MM.1S (cell line): ENCODE measurements around the gene ATP1B4.

Source experiments
- DNase-seq: peaks from one replicate; pipeline ENCODE4 v3.0.0-alpha.2; 2015
- H2AFZ ChIP-seq: fragments of 300-600 bp; sonication (generic); 2 replicates; pipeline ENCODE4 v1.6.0; 2016; ENCODE audit warnings: antibody characterized with exemption, low read length
- H3F3A ChIP-seq: fragments of 300-600 bp; sonication (generic); 2 replicates; pipeline ENCODE4 v1.6.1; 2016; ENCODE audit warnings: mild to moderate bottlenecking, antibody characterized with exemption, low read length, moderate library complexity, mixed read lengths; ENCODE audit not compliant: insufficient read depth
- H3K27ac ChIP-seq: fragments of 300-600 bp; sonication (generic); 2 replicates; pipeline ENCODE4 v1.5.1; 2016; ENCODE audit warnings: mild to moderate bottlenecking, low read length
- H3K27me3 ChIP-seq: fragments of 300-600 bp; sonication (generic); replicated peaks from 2 replicates; pipeline ENCODE4 v1.6.0; 2016; ENCODE audit warnings: low read length; ENCODE audit not compliant: insufficient read depth
- H3K36me3 ChIP-seq: fragments of 300-600 bp; sonication (generic); replicated peaks from 2 replicates; pipeline ENCODE4 v1.6.1; 2016; ENCODE audit warnings: mild to moderate bottlenecking, low read length, mixed read lengths; ENCODE audit not compliant: insufficient read depth
- H3K4me1 ChIP-seq: fragments of 300-600 bp; sonication (generic); 2 replicates; pipeline ENCODE4 v1.6.1; 2016; ENCODE audit warnings: low read length, mixed read lengths
- H3K4me2 ChIP-seq: fragments of 300-600 bp; sonication (generic); 2 replicates; pipeline ENCODE4 v1.6.0; 2016; ENCODE audit warnings: low read depth, low read length
- H3K4me3 ChIP-seq: fragments of 300-600 bp; sonication (generic); 2 replicates; pipeline ENCODE4 v1.5.1; 2016; ENCODE audit warnings: low read length, mixed read lengths
- H3K79me2 ChIP-seq: fragments of 300-600 bp; sonication (generic); 2 replicates; pipeline ENCODE4 v1.6.1; 2016; ENCODE audit warnings: mixed run types, low read length, mixed read lengths
- H3K9ac ChIP-seq: fragments of 300-600 bp; sonication (generic); 2 replicates; pipeline ENCODE4 v1.6.1; 2016; ENCODE audit warnings: low read length, mixed read lengths
- H3K9me2 ChIP-seq: fragments of 300-600 bp; sonication (generic); replicated peaks from 2 replicates; pipeline ENCODE4 v1.6.1; 2016; ENCODE audit warnings: mild to moderate bottlenecking, low read length, mixed read lengths; ENCODE audit not compliant: insufficient read depth
- H3K9me3 ChIP-seq: fragments of 300-600 bp; sonication (generic); replicated peaks from 2 replicates; pipeline ENCODE4 v1.6.1; 2016; ENCODE audit warnings: mild to moderate bottlenecking, low read length, mixed read lengths; ENCODE audit not compliant: insufficient read depth
- H4K20me1 ChIP-seq: fragments of 300-600 bp; sonication (generic); 2 replicates; pipeline ENCODE4 v1.6.1; 2016; ENCODE audit warnings: mild to moderate bottlenecking, low read length, moderate library complexity, mixed read lengths; ENCODE audit not compliant: insufficient read depth
- CTCF ChIP-seq: fragments of 300-600 bp; sonication (generic); IDR thresholded peaks from 2 replicates; pipeline ENCODE4 v1.5.1; 2016; ENCODE audit warnings: antibody characterized with exemption, low read length, mixed read lengths
- EZH2 ChIP-seq: fragments of 300-600 bp; sonication (generic); optimal IDR thresholded peaks from 2 replicates; pipeline ENCODE3; 2017; ENCODE audit warnings: low read depth, mild to moderate bottlenecking, antibody characterized with exemption, low read length, mixed read lengths
- EZH2phosphoT487 ChIP-seq: fragments of 300-600 bp; sonication (generic); IDR thresholded peaks from 2 replicates; pipeline ENCODE4 v1.6.1; 2018; ENCODE audit warnings: antibody characterized with exemption, low read length

ATP1B4 gene

GRCh38 chrX:120361764-120362305, at the start of gene ATP1B4:
Gene ATP1B4 (plus strand): TSS chrX:120362089. CDS start chrX:120362169, 80 bp downstream.
- no peak within 1 kb of the TSS for H3K4me3 ChIP-seq
- no peaks in the 10 kb centered on the region for H3K9me3 ChIP-seq
- H3K27ac ChIP-seq = no peak within 1 kb of the TSS
- TF ChIP-seq EZH2 = no peak
- no peak within 1 kb of the TSS for H3K9ac ChIP-seq
- no peak within 1 kb of the TSS for H3K4me2 ChIP-seq
- H3K9me2 ChIP-seq = no peaks in the 10 kb centered on the region
- no peak within 1 kb of the TSS for H2AFZ ChIP-seq
- no peaks in the 10 kb centered on the region for H3K27me3 ChIP-seq
- DNase-seq = no peak
- no peaks in the 10 kb centered on the region for H4K20me1 ChIP-seq
- H3K4me1 ChIP-seq = 0 out of 2 replicates have a peak, but pooled peaks cover 3% of the 10 kb centered on the region
- no peaks in the 10 kb centered on the region for H3F3A ChIP-seq
- no peaks in the 10 kb centered on the region for H3K79me2 ChIP-seq
- no peaks in the 10 kb centered on the region for H3K36me3 ChIP-seq

DNA sequence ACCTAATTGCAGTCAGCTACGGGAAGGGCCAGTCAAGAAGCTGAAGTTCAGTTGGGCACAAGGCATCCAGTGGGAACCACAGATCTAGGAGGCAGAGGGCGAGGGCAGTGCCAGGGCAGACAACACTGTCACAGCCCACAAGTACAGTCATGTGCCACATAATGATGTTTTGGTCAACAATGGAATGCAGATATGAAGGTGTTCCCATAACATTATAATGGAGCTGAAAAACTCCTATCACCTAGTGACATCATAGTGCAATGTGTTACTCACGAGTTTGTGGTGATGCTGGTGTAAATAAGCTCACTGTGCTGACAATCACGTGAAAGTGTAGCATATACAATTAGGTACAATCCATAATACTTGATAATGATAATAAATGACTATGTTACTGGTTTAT, 46.1 kb upstream of the ATP1B4 start:
- Histone ChIP-seq H3K9me2 (no peaks in the 10 kb centered on the region), H3K9ac (no peak overlapping the region), H3K4me1 (no peaks in the 10 kb centered on the region), H2AFZ (no peak overlapping the region), H3F3A (no peaks in the 10 kb centered on the region), H3K36me3 (no peaks in the 10 kb centered on the region), H3K4me3 (no peak overlapping the region), H3K27me3 (no peaks in the 10 kb centered on the region), H3K4me2 (no peak overlapping the region), H3K9me3 (no peaks in the 10 kb centered on the region), H4K20me1 (no peaks in the 10 kb centered on the region), H3K27ac (no peak overlapping the region), H3K79me2 (no peaks in the 10 kb centered on the region)
- TF ChIP-seq CTCF (no peak), EZH2phosphoT487 (no peak), EZH2 (no peak)
- DNase-seq = no peak

GRCh38 chrX:120316587-120317283, 45.2 kb upstream of the ATP1B4 start:
- TF ChIP-seq CTCF (no peak), EZH2 (no peak), EZH2phosphoT487 (no peak)
- Histone ChIP-seq H3K4me3 (no peak overlapping the region), H3K27ac (no peak overlapping the region), H3K9me3 (no peaks in the 10 kb centered on the region), H3K36me3 (no peaks in the 10 kb centered on the region), H3K27me3 (no peaks in the 10 kb centered on the region), H3K9ac (no peak overlapping the region), H4K20me1 (no peaks in the 10 kb centered on the region), H3K4me1 (no peaks in the 10 kb centered on the region), H3K4me2 (no peak overlapping the region), H2AFZ (no peak overlapping the region), H3K9me2 (no peaks in the 10 kb centered on the region), H3K79me2 (no peaks in the 10 kb centered on the region), H3F3A (no peaks in the 10 kb centered on the region)
- DNase-seq = no peak

DNA sequence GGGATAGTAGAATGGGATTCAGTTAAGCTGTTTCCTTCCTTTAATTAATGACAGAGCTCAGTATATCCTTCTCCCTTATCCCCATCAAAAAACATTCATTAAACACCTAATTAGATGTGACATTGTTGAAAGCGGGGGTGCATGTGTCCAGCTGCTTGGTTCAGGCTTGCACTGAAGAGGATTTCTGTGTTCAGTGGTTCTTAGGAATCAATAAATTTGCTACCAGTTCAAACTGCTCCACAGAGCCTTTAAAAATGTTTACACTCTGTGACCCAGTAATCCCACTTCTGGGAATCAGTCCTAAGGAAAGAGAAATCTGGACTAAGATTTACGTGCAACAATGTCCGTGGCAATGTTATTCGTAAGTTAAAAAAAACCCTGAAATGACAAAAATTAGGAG, 43.5 kb upstream of the ATP1B4 start:
- Histone ChIP-seq H3K79me2 (no peaks in the 10 kb centered on the region), H4K20me1 (no peaks in the 10 kb centered on the region), H3K4me2 (no peak overlapping the region), H2AFZ (no peak overlapping the region), H3K4me1 (no peaks in the 10 kb centered on the region), H3K9ac (no peak overlapping the region), H3K4me3 (no peak overlapping the region), H3K27ac (no peak overlapping the region), H3K27me3 (no peaks in the 10 kb centered on the region), H3F3A (no peaks in the 10 kb centered on the region), H3K36me3 (no peaks in the 10 kb centered on the region), H3K9me3 (no peaks in the 10 kb centered on the region), H3K9me2 (no peaks in the 10 kb centered on the region)
- TF ChIP-seq CTCF (no peak), EZH2 (no peak), EZH2phosphoT487 (no peak)
- DNase-seq = no peak
